NCI-H128 (cell line): ENCODE measurements around the gene RHAG.
A peak's percentile ranks its signal among the peaks of the same experiment; 100 is the strongest.
"Not testable (repeated sequence)": the region's sequence is repeated elsewhere in the genome, so short reads cannot be mapped to it uniquely, and the experiment has no call there.

Experiments used
- DNase-seq: peaks from one replicate; lab custom pipeline; 2025; ENCODE audit not compliant: unreplicated experiment; lab: John Stamatoyannopoulos, UW

Gene RHAG

DNA sequence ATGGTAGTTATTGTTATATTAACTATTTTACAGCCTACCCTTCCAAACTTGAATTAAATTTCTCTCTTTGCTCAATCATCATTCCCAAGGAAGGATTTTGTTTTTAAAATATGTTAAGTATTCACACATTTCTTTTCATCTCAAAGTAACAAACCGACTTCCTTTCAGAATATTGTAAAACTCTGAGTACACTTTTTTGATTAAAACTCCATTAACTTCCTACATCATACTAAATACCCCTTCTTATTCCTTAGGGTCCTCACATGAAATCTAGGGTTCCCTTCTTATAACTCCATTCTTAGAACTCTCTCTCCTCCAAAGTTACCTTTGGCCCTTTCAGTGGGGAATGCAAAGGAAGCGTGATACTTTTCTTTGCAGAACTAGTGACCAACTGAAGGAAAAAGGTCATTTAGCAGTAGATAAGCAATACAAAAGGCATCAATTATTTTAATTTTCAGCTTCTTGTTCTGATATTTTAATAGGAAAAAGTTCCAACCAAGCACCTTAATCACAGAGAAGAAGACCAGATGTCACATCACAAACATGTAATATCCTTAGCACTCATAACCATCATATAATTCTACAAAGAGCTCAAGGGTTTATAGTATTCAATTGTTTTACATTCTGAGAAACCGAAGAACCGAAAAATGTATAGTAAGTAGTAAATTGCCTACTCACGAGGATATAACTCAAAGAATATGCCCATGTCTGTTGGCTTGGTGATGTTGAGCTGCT is 494 bp downstream of the RHAG start:
- no peak for DNase-seq

DNA sequence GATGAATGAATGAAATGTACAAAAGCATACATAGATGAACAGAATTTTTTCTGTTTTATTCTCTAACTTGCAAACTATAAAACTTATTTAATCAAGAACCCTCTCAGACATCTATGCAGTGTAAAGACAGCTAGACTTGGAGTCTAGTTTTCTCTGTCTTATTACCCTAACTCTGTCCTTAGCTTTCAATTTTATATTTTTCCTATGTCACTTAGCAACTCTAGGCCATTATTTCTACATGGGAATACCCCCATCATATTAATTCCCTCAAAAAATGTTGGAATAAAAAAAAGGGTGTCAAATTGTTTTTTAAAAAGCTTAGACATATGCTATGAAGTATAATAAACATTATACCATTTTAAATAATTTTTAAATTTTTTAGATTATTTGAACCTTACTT is 1.2 kb downstream of the RHAG start:
- no peak for DNase-seq

DNA sequence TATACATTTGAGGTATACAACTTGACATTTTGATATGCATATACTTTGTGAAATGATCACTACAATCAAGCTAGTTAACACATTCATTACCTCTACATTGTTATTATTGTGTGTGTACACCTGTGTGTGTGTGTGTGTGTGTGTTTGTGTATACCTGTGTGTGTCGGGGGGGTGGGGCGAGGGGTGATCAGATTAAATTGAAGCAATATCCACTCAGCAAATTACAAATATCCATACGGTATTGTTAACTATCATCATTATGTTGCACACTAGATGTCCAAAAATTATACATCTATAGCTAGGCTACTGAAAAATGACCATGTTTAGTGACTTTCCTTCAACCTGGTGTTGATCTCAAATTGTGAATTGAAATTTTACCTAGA is 1.8 kb downstream of the RHAG start:
- DNase-seq = no peak

DNA sequence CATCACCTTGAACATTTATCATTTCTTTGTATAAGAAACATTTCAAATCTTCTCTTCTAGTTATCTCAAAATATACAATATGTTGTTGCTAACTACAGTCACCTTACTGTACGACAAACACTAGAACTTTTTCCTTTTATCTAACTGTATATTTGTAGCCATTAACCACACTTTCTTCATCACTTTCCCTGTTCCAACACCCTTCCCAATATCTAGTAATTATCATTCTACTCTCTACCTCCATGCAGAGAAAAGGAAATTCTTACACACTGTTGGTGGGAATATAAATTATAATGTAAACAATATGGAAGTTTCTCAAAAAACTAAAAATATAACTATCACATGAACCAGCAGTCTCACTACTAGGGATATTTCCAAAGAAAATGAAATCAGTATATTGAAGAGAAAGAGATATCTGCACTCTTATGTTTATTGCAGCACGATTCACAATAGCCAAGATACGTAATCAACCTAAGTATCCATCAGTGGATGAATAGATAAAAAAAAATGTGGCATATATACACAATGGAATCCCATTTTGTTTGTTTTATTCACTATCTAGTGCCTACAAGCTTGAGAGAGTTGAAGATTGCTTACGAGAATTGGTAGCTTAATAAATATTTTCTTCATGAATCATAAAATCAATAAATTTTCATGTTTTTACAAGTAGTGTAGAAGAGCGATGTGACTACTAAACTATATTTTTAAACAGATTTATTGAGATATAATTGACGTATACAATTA is 2.4 kb downstream of the RHAG start:
- DNase-seq = no peak

DNA sequence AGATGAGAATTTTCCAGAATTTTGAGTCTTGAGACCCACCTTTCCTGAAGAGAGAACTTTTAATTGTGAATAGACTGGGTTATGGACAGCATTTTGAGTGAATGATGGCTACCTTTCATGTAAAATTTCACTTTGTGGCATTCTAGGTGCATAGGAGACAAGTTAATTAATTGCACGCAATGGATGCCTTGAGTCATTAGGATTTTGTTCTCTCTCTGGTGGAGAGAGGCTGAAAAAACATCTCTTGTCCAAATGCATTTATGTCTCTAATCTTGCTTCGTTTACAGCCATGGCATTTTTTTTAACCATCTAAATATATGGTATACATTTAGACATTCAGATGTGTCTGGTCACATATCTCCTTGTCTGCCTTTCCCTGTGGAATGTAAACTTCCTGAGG is 3.1 kb downstream of the RHAG start:
- DNase-seq = no peak

DNA sequence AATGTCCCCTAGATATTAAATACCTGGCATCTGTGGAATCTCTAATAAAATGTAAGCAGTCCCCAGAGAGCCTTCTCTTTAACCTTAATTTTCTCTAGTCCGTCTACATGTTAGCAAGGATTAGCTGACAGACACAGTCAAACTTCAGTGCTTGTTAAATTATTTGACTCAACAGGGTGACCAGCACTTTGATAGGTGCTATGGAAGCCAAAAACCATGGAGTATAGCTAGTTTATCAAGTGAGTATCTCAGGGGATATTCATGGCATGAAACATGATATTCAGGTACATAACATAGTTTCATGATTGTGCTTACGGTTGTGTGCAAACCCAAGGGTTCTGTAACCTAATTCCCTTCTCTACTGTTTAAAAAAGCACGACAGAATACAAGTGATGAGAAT is 3.9 kb downstream of the RHAG start:
- DNase-seq = no peak

DNA sequence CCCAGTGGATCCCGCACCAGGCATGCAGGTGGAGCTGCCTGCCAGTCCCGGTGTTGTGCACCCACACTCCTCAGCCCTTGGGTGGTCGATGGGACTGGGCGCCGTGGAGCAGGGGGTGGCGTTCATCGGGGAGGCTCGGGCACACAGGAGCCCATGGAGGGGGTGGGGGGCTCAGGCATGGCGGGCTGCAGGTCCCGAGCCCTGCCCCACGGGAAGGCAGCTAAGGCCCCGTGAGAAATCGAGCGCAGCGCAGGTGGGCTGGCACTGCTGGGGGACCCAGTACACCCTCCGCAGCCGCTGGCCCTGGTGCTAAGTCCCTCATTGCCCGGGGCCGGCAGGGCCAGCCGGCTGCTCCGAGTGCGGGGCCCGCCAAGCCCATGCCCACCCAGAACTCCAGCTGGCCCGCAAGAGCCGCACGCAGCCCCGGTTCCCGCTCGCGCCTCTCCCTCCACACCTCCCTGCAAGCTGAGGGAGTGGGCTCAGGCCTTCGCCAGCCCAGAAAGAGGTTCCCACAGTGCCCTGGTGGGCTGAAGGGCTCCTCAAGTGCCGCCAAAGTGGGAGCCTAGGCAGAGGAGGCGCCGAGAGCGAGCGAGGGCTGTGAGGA is 7.1 kb downstream of the RHAG start:
- not testable (repeated sequence) for DNase-seq

DNA sequence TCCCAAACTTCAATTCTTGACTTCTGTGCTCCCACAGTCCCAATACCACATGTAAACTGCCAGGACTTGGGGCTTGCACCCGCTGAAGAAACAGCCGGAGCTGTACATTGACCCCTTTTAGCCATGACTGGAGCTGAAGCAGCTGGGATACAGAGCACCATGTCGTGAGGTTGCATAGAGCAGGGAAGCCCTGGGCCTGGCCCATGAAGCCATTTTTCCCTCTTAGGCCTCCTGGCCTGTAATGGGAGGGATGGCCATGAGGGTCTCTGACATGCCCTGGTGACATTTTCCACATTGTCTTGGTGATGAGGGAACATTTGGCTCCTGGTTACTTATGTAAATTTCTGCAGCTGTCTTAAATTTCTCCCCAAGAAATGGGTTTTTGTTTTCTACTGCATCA is 9.8 kb downstream of the RHAG start:
- no peak for DNase-seq

DNA sequence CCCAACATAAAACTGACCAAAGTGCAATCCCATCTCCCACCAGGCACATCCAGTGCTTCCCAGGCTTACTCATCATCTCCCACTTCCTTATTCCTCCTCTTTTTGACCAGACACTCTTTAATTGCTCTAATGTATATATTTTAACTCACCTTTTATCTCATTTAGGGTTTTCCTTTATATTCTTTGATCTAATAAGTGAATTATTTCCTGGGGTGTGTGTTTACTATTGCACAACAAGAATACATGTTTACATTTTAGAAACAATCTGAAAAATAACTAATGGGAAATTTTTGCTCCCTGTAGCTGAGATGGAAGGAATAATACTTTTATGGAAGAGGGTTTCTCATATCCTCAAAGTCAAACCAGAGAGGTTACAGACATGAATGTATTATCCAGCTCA is 18.4 kb downstream of the RHAG start:
- DNase-seq = no peak

DNA sequence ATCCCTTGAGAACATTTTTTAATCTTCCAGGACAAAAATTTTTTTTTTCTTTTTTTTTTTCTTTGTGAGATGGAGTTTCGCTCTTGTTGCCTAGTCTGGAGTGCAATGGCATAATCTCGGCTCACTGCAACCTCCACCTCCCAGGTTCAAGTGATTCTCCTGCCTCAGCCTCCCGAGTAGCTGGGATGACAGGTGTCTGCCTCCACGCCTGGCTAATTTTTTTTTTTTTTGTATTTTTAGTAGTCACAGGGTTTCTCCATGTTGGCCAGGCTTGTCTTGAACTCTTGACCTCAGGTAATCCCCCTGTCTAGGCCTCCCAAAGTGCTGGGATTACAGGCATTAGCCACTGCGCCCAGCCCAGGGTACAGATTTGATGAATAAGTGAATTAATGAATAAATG is 22.5 kb downstream of the RHAG start:
- DNase-seq = not testable (repeated sequence)

DNA sequence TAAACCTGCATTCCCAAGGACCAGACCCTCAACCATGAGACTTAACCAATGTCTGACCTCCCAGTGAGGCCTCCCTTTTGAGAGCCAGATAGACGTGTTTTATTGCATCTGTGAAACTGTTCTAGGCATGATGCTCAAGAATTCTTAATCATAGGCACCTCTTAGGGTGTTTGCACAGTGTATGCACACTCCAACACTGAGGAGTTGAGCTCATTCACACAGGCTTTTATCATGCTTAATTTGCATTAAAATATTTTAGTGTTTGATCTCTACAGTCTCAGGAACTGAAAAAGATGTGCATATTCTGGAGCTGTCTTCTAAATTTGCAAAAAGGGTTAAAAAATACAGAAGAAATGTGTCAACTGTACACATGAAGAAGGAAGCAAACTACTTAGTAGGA is 27.4 kb downstream of the RHAG start:
- no peak for DNase-seq

DNA sequence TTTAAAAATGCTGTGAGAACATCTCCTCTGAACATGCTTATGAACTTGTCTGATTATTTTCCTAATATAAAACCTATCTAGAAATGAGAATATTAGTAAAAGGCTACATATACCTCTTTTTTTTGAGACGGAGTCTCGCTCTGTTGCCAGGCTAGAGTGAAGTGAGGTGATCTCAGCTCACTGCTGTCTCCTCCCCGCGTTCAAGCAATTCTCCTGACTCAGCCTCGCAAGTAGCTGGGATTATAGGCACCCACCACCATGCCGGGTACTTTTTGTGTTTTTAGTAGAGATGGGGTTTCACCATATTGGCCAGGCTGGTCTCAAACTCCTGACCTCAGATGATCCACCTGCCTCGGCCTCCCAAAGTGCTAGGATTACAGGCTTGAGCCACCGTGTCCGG is 28.4 kb downstream of the RHAG start:
- not testable (repeated sequence) for DNase-seq

DNA sequence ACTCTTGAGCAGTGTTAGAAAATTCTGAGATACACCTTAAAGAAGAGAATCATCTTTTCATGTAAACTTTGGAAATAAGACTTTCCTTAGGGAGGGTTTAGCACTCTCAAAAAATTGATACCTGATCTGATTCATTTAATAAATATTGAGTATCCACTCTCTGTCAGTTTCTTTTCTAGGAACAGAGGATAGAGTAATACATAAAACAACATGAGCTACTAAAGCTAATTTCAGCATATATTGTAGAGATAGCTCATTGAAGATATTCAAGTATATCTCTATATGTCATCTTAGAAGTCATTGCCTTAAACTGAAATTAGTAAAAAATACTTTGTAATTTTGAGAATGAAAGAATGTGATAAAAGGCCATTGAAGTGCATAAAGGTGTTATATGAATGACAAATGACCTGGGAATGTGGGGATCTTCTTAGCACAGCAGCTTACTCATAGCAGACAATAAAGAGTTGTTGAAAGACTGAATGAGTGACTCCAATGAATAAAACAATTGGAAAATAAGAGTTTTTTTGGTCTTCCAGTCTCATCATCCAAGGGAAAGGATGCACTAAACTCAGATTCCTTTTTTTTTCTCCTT is 29.2 kb downstream of the RHAG start:
- DNase-seq = no peak

DNA sequence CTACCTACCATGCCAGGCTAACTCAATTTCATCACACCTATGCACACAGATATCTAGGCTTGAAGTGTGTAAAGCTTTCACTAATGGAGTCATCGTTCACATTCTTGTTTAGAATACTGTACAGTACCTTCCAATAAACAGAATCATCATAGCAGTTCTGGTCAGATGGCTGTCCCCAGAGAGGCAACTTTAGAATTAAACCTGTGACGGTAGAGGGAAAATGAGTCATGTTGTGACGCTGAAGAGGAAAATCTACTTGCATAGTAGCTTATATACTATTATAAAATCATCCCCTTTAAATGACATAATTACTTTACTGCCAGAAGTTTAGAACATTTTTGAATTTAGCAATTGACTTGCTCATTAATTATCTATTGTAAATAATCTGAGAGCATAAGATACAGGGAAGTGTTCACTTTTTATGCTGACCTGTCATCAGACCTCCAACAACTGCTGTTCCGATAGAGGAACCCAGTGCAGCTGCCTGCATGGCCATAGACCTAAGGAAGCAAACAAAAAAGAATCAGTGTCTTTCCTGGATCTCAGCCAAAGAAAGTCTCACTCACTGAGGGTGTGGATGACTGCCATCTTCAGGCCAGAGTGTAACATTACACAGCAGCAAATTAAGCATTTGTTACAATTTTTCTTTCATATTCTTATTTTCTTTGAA is 29.8 kb downstream of the RHAG start:
- DNase-seq = peak; percentile 56

DNA sequence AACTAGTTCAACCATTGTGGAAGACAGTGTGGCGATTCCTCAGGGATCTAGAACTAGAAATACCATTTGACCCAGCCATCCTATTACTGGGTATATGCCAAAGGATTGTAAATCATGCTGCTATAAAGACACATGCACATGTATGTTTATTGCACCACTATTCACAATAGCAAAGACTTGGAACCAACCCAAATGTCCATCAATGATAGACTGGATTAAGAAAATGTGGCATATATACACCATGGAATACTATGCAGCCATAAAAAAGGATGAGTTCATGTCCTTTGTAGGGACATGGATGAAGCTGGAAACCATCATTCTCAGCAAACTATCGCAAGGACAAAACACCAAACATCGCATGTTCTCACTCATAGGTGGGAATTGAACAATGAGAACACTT is 32.6 kb downstream of the RHAG start:
- not testable (repeated sequence) for DNase-seq

DNA sequence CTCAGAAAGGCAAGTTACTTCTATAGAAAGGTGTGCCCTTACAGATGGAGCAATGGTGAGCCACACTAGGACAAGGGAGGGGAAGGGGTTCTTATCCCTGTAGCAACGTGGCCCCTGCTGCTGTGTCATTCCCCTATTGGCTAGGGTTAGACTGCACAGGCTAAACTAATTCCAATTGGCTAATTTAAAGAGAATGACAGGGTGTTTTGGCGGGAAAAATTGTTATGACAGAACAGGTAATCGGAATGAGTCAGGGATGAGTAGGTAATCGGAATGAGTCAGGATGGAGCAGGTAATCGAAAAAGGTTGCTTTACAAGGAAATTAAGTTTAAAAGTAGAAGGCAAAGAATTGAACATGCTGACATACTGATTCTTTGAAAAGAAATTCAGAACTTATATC is 49.4 kb downstream of the RHAG start:
- not testable (repeated sequence) for DNase-seq

DNA sequence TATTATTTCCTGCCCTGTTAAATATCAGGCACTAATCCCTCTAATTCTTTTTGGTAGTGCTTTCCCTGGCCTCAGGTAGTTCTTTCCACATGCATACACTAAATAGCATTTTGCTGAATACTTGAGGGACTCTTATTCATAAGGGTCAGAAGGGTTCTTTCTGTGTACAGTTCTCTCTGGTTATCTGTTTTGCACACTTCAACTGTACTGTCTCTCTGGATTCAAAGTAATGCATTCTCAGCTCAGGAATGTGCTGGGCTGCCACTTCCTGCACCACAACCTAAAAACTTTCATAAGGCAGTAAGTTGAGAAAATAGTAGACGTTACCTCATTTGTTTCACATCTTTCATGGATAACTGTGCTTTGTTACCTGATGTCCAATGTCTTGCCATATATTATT is 54.1 kb downstream of the RHAG start:
- DNase-seq = no peak

DNA sequence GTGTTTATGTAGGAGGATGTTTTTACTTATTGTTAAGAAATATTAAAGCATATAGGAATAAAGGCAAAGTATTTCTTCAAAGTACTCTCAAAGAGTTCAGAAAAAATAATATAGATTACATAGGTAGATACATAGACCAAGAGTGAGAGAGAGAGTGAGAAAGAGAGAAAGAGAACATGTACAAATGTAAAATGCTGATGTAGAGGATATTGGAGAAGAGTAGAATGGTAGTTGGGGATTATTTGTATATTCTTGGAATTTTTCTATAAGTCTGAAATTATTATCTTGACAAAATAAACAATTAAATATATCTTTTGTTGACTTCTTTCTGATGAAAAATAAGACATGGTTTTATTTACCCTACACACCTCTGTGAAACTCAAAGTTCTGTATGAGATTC is 57.0 kb downstream of the RHAG start:
- no peak for DNase-seq

DNA sequence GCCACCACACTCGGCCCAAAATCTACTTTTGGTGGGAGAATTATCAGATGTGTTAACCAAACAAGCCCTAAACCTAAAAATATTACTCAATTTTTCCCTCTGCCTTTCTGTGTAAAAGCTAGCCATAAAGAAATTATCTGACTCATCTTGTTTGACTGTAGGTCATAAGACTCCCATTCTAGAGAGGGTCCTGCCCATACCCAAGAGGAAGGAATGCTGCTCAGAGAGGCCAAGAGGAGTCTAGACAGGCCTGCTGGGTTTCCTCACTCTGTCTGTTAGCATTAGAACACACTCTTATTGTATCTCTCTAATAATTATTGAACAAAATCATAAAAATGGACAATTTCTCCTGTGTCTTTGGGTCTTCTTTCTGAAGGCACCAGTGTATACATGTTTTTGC is 60.0 kb downstream of the RHAG start:
- DNase-seq = no peak

DNA sequence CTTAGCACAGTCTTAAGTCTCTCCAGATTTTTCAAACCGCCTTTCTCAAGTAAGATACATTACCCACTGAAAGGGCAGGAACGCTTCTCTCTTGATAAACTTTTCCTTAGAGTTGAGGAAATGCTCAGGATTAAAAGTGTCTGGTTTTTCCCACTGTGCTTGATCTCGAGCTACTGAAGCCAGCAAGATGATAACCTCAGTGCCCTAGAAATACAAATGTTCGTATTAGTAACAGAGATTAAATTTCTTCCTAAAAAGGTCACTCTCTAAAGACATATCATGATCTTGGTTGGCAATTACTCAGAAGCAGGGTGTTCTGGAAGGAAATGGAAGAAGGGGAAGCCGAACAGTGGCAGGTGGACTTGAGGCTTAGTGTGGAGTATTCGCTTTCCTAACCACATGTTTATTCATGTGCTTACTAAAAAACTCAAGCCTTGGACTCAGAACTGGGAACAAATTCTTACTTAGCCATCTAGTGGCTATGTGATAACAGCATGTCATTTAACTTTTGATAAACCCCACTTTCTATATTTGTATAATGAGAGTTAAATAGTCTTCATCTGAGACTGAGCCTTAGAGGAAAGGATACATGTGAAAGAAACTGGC is 66.1 kb downstream of the RHAG start:
- no peak for DNase-seq

DNA sequence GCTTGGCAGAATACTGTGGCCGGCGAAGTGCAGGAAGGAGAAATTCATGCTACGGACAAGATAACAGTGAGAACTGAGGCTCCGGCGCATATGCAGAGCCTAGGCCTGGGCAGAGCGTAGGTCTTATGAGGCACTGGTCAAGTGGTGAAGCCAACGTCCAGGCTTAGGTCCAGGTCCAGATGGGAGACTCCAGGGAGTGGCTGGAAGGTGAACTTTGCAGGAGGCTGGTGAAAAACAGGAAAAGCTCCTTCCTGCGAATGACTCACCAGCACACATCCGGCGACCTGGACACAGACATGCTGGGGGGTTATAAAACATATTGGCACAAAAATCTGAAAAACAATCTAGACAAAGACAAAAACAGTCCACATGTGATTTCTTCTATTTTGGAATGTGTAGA is 70.8 kb downstream of the RHAG start:
- no peak for DNase-seq
